GM12865 (cell line): Measurements from ENCODE around the gene RTTN.

ENCODE experiments used
- DNase-seq: peaks from one replicate; pipeline ENCODE4 v3.0.0; 2010; ENCODE audit warnings: low read depth
- H3K4me3 ChIP-seq: 2 replicates; pipeline ENCODE4 v1.5.1; 2011; ENCODE audit warnings: mild to moderate bottlenecking, low read depth, low read length, control low read depth
- CTCF ChIP-seq: IDR thresholded peaks from 2 replicates; pipeline ENCODE4 v1.5.1; 2011; ENCODE audit warnings: low read length, control low read depth, low read depth, inconsistent platforms; ENCODE audit not compliant: insufficient read depth; ENCODE audit errors: missing control alignments

The RTTN gene

GRCh38 chr18:70036771-70037347 lies 168.6 kb downstream of the RTTN start:
- no peak overlapping the region for H3K4me3 ChIP-seq
- TF ChIP-seq CTCF = no peak
- DNase-seq = peak; percentile 87

GRCh38 chr18:70036168-70036567 lies 169.3 kb downstream of the RTTN start:
- DNase-seq = no peak
- no peak for TF ChIP-seq CTCF
- H3K4me3 ChIP-seq = no peak overlapping the region

GRCh38 chr18:70031221-70031620 lies 174.3 kb downstream of the RTTN start:
- no peak for TF ChIP-seq CTCF
- no peak for DNase-seq
- no peak overlapping the region for H3K4me3 ChIP-seq

GRCh38 chr18:70030728-70031127 lies 174.8 kb downstream of the RTTN start:
- TF ChIP-seq CTCF = no peak
- H3K4me3 ChIP-seq = no peak overlapping the region
- DNase-seq = no peak

GRCh38 chr18:70029163-70029562 lies 176.3 kb downstream of the RTTN start:
- no peak for TF ChIP-seq CTCF
- no peak for DNase-seq
- H3K4me3 ChIP-seq = no peak overlapping the region

- H3K4me3 ChIP-seq = no peak overlapping the region
- no peak for TF ChIP-seq CTCF
- no peak for DNase-seq
Observed at GRCh38 chr18:70028734-70029133, 176.8 kb downstream of the RTTN start.

GRCh38 chr18:70028084-70028483 lies 177.4 kb downstream of the RTTN start:
- TF ChIP-seq CTCF = no peak
- no peak for DNase-seq

More at GRCh38 chr18:70028084-70028483, 177.4 kb downstream of the RTTN start:
- no peak overlapping the region for H3K4me3 ChIP-seq
